Progenitor cell of endocrine pancreas (in vitro differentiated cells): ENCODE results near the gene SLC38A10. TPM values are rescaled to one million over a fixed set of nuclear protein-coding genes. Genes with fewer than 3 reads are reported as not detected.
"Not testable (repeated sequence)": the region's sequence is repeated elsewhere in the genome, so short reads cannot be mapped to it uniquely, and the experiment has no call there.

Experiments used
- DNase-seq: peaks from one replicate; pipeline ENCODE4 v3.0.0; 2021; ENCODE audit warnings: low spot score; ENCODE audit not compliant: unreplicated experiment
- H3K27ac Mint-ChIP-seq: 2 replicates; pipeline ENCODE4 v1.8.0; 2021; ENCODE audit warnings: mild to moderate bottlenecking, moderate library complexity, mixed read lengths
- H3K27me3 Mint-ChIP-seq: 2 replicates; pipeline ENCODE4 v1.8.0; 2021; ENCODE audit warnings: mixed read lengths
- H3K36me3 Mint-ChIP-seq: 2 replicates; pipeline ENCODE4 v1.8.0; 2022; ENCODE audit warnings: mixed read lengths; ENCODE audit not compliant: insufficient read depth
- H3K4me1 Mint-ChIP-seq: 2 replicates; pipeline ENCODE4 v1.8.0; 2021; ENCODE audit warnings: low read depth, mixed read lengths
- H3K4me3 Mint-ChIP-seq: 2 replicates; pipeline ENCODE4 v1.8.0; 2021; ENCODE audit warnings: low read depth, mild to moderate bottlenecking, moderate library complexity, mixed read lengths
- H3K9me3 Mint-ChIP-seq: 2 replicates; pipeline ENCODE4 v1.8.0; 2021; ENCODE audit warnings: low read depth, mixed read lengths
- CTCF ChIP-seq: fragments of 200-600 bp; sonication (generic); IDR thresholded peaks from one replicate; pipeline ENCODE4 v1.5.0; 2021; ENCODE audit warnings: antibody characterized with exemption, mild to moderate bottlenecking; ENCODE audit not compliant: unreplicated experiment
- total RNA-seq: library from RNA; stranded (reverse); gene quantifications from 2 replicates; pipeline ENCODE4 v1.2.1, GENCODE V29; 2021

The SLC38A10 gene
- total RNA-seq, 1 donor from 2014 or later, result 130 TPM

GRCh38 chr17:81228834-81229665 lies 66.1 kb downstream of the SLC38A10 start:
- H3K27me3 Mint-ChIP-seq, result no peaks in the 10 kb centered on the region
- no peak for DNase-seq
- H3K36me3 Mint-ChIP-seq, result peaks cover 11% of the 10 kb centered on the region
- H3K4me3 Mint-ChIP-seq, result no peak overlapping the region
- TF ChIP-seq CTCF, result no peak
- no peaks in the 10 kb centered on the region for H3K4me1 Mint-ChIP-seq
- H3K9me3 Mint-ChIP-seq, result no peaks in the 10 kb centered on the region
- no peak overlapping the region for H3K27ac Mint-ChIP-seq

GRCh38 chr17:81228420-81228819 lies 66.7 kb downstream of the SLC38A10 start:
- no peaks in the 10 kb centered on the region for H3K4me1 Mint-ChIP-seq
- H3K27me3 Mint-ChIP-seq, result no peaks in the 10 kb centered on the region
- peaks cover 11% of the 10 kb centered on the region for H3K36me3 Mint-ChIP-seq
- no peak overlapping the region for H3K27ac Mint-ChIP-seq
- H3K4me3 Mint-ChIP-seq, result no peak overlapping the region
- no peaks in the 10 kb centered on the region for H3K9me3 Mint-ChIP-seq
- no peak for DNase-seq
- no peak for TF ChIP-seq CTCF

GRCh38 chr17:81227630-81228029 lies 67.5 kb downstream of the SLC38A10 start:
- H3K4me1 Mint-ChIP-seq, DNase-seq, H3K27ac Mint-ChIP-seq, H3K4me3 Mint-ChIP-seq, H3K27me3 Mint-ChIP-seq, H3K9me3 Mint-ChIP-seq: not testable (repeated sequence)
- H3K36me3 Mint-ChIP-seq, result peaks cover 11% of the 10 kb centered on the region

GRCh38 chr17:81223762-81224130 lies 71.4 kb downstream of the SLC38A10 start:
- TF ChIP-seq CTCF, result no peak
- peak overlapping the region; percentile 68 for H3K4me3 Mint-ChIP-seq

GRCh38 chr17:81222906-81223761 lies 72.0 kb downstream of the SLC38A10 start, which contains the start of gene CEP131:
TSS of gene CEP131 (minus strand) at chr17:81222965. CDS start at chr17:81220056, 2,909 bp downstream.
- H3K36me3 Mint-ChIP-seq, result peaks cover 1% of the 10 kb centered on the region
- no peak for TF ChIP-seq CTCF
- peak; percentile 98 for DNase-seq
- peak within 1 kb of the TSS; percentile 74 for H3K4me3 Mint-ChIP-seq
- H3K27me3 Mint-ChIP-seq, result no peaks in the 10 kb centered on the region
- peaks cover 7% of the 10 kb centered on the region for H3K4me1 Mint-ChIP-seq
- H3K9me3 Mint-ChIP-seq, result no peaks in the 10 kb centered on the region
- peak within 1 kb of the TSS; percentile 76 for H3K27ac Mint-ChIP-seq

More at GRCh38 chr17:81223762-81224130, 71.4 kb downstream of the SLC38A10 start:
- Mint-ChIP-seq H3K27me3 (no peaks in the 10 kb centered on the region), H3K27ac (peak overlapping the region; percentile 76), H3K36me3 (peaks cover 3% of the 10 kb centered on the region), H3K4me1 (peaks cover 7% of the 10 kb centered on the region), H3K9me3 (no peaks in the 10 kb centered on the region)
- DNase-seq, result no peak
